Measurements from ENCODE around the gene TTC16.

The TTC16 gene

GRCh38 chr9:127730799-127731410 is 15.0 kb downstream of the TTC16 start:
- CTCF ChIA-PET, result interaction anchor here (0.7 to 2.9 kb wide), 7 partner anchors 9 to 189 kb away, joined by 3 to 24 read pairs (median 4); no protein-coding TSS in a partner anchor
- no peak overlapping the region for H3K4me3 ChIP-seq (ENCODE audit: low read depth, low read length)
- no peak for DNase-seq (ENCODE audit: low read depth, low spot score)
- no peak for TF ChIP-seq CTCF (IDR thresholded peaks at IDR 0.05; ENCODE audit: insufficient read depth, low read length, missing control alignments)
- POLR2A ChIA-PET, result interaction anchor here (0.6 kb wide), 1 partner anchor 20 kb away, joined by 3 read pairs; no protein-coding TSS in a partner anchor

GRCh38 chr9:127731938-127732337 is 16.1 kb downstream of the TTC16 start:
- POLR2A ChIA-PET, result interaction anchor here (0.5 kb wide), 1 partner anchor 46 kb away, joined by 8 read pairs; no protein-coding TSS in a partner anchor
- no peak for DNase-seq (ENCODE audit: low read depth, low spot score)
- no peak overlapping the region for H3K4me3 ChIP-seq (ENCODE audit: low read depth, low read length)
- CTCF ChIA-PET, result interaction anchor here (0.7 to 2.9 kb wide), 7 partner anchors 12 to 188 kb away, joined by 3 to 24 read pairs (median 4); no protein-coding TSS in a partner anchor
- TF ChIP-seq CTCF (IDR thresholded peaks at IDR 0.05; ENCODE audit: insufficient read depth, low read length, missing control alignments), result no peak

- H3K4me3 ChIP-seq (ENCODE audit: low read depth, low read length), result no peak overlapping the region
- POLR2A ChIA-PET, result no interaction called here
- CTCF ChIA-PET, result interaction anchor here (1.0 to 3.8 kb wide), 6 partner anchors 8 to 189 kb away, joined by 3 to 69 read pairs (median 8); no protein-coding TSS in a partner anchor
- DNase-seq (ENCODE audit: low read depth, low spot score), result no peak
- no peak for TF ChIP-seq CTCF (IDR thresholded peaks at IDR 0.05; ENCODE audit: insufficient read depth, low read length, missing control alignments)
These were observed 16.6 kb downstream of the TTC16 start for GRCh38 chr9:127732444-127732843.

GRCh38 chr9:127733614-127734013 is 17.7 kb downstream of the TTC16 start:
- POLR2A ChIA-PET, result interaction anchor here (1.1 kb wide), 1 partner anchor 120 kb away, joined by 3 read pairs; no protein-coding TSS in a partner anchor
- TF ChIP-seq CTCF (IDR thresholded peaks at IDR 0.05; ENCODE audit: insufficient read depth, low read length, missing control alignments), result no peak
- H3K4me3 ChIP-seq (ENCODE audit: low read depth, low read length), result no peak overlapping the region
- CTCF ChIA-PET, result interaction anchor here (0.9 to 9.5 kb wide), 16 partner anchors 9 to 233 kb away, joined by 3 to 156 read pairs (median 5); partner anchors contain the start of gene STXBP1
- no peak for DNase-seq (ENCODE audit: low read depth, low spot score)

GRCh38 chr9:127734247-127734746 is 18.4 kb downstream of the TTC16 start:
- CTCF ChIA-PET, result interaction anchor here (0.7 to 9.5 kb wide), 78 partner anchors 10 to 521 kb away, joined by 3 to 156 read pairs (median 5); partner anchors contain the start of genes CDK9, CFAP157, ENG and FPGS
- POLR2A ChIA-PET, result interaction anchor here (0.7 to 1.6 kb wide), 8 partner anchors 11 to 148 kb away, joined by 3 to 6 read pairs (median 4); partner anchors contain the start of genes PTRH1 and TTC16

More at GRCh38 chr9:127734247-127734746, 18.4 kb downstream of the TTC16 start:
- no peak for TF ChIP-seq CTCF (IDR thresholded peaks at IDR 0.05; ENCODE audit: insufficient read depth, low read length, missing control alignments)
- peak overlapping the region; percentile 75 for H3K4me3 ChIP-seq (ENCODE audit: low read depth, low read length)
- no peak for DNase-seq (ENCODE audit: low read depth, low spot score)

Measured in AG04449 (cell line).